Adrenal gland (tissue), 12 donors: ENCODE measurements around the gene NUFIP2. TPM values are rescaled to one million over a fixed set of nuclear protein-coding genes. Genes with fewer than 3 reads are reported as not detected.

Experiments used
- DNase-seq, 7 donors: peaks; one replicate each; pipeline ENCODE4 v3.0.0-alpha.2; 2019 to 2020
- H3K27ac ChIP-seq, 5 donors: fragments of 200-600 bp; sonication (generic) in 4 of 5; 1 replicate in 3 of 5; 2 replicates in 2 of 5; pipeline versions ENCODE4 v1.5.1 to v1.8.0; 2016 to 2020; ENCODE audit warnings: mild to moderate bottlenecking in 1 of 5
- H3K27me3 ChIP-seq: fragments of 200-600 bp; 2 replicates; pipeline ENCODE4 v1.8.0; 2021
- H3K36me3 ChIP-seq, 2 donors: fragments of 200-600 bp; replicated peaks in 1 of 2; 1 replicate in 1 of 2; 2 replicates in 1 of 2; pipeline versions ENCODE4 v1.5.1 to v1.8.0; 2018 to 2022
- H3K4me1 ChIP-seq, 2 donors: fragments of 200-600 bp; replicated peaks in 1 of 2; 1 replicate in 1 of 2; 2 replicates in 1 of 2; pipeline versions ENCODE4 v1.5.1 to v1.8.0; 2018 to 2021
- H3K4me3 ChIP-seq, 4 donors: fragments of 200-600 bp; sonication (generic) in 3 of 4; one replicate each; pipeline ENCODE4 v1.5.1; 2016 to 2018
- H3K9me3 ChIP-seq, 3 donors: fragments of 200-600 bp; sonication (generic) in 1 of 3; replicated peaks in 1 of 3; 1 replicate in 2 of 3; 2 replicates in 1 of 3; pipeline versions ENCODE4 v1.5.1 to v1.8.0; 2016 to 2021
- POLR2A ChIP-seq, 2 donors: fragments of 450-650 bp; IDR thresholded peaks; one replicate each; pipeline ENCODE4 v1.6.1; 2017; ENCODE audit warnings: antibody characterized with exemption in 2 of 2, mild to moderate bottlenecking in 2 of 2, moderate library complexity in 1 of 2
- WGBS, 4 donors: extraction: QIAGEN DNeasy Blood & Tissue Kit in 2 of 4; methylation state at CpG; one replicate each; pipeline versions ENCODE4 v1.1.5 to v1.1.7; 2013 to 2017; 5-methylcytosine and 5-hydroxymethylcytosine counted together
- intact Hi-C, 2 donors: fragments of 100-400 bp; cut with DNase I; formaldehyde crosslinking; loops; one replicate each; pipeline versions ENCODE4 v1.14.1 to v1.15.0; 2022 to 2023
- polyA plus RNA-seq, 3 donors: library from polyadenylated mRNA; stranded (reverse); fragments of 200-250 nt in 2 of 3; fragments of 350-450 nt in 1 of 3; fragmentation: Illumina TruSeq in 1 of 3; extraction: RNeasy Lipid Tissue Mini Kit (QIAGEN cat#74804) in 1 of 3; gene quantifications; one replicate each; pipeline ENCODE4 v1.2.3, GENCODE V29; 2013 to 2014
- total RNA-seq, 9 donors: library from RNA; depleted of rRNA in 4 of 9; stranded (reverse); fragments of >200 nt in 4 of 9; fragments of 120-200 nt in 1 of 9; fragmentation: NEBNext Ultra II Directional in 1 of 9; extraction: Animal tissue kit (Norgen Biotek cat#: 25700) in 1 of 9; gene quantifications; one replicate each; pipeline versions ENCODE4 v1.1.0 to v1.2.4, GENCODE V29; 2013 to 2023
- TF ChIP-seq, protein P1 (sequence below), 6 experiments: fragments of 450-650 bp in 4 of 6; fragments of 200-600 bp in 2 of 6; sonication (generic) in 1 of 6; IDR thresholded peaks; 1 replicate in 5 of 6; 2 replicates in 1 of 6; pipeline versions ENCODE4 v1.5.1 to v1.8.0; 2016 to 2021; ENCODE audit warnings: antibody characterized with exemption in 6 of 6, mild to moderate bottlenecking in 2 of 6, moderate library complexity in 1 of 6
- donor health status: healthy with polysubstance abuse.
- donor health status: Bipolar disorder and iron deficiency.
- donor health status: DM: yes; HTN: yes; CAD: no.
- donor health status: DM: no; HTN: no; CAD: no.
- donor health status: DM: no; HTN: no; CAD: no.
- donor health status: DM: yes; HTN: yes; CAD: no.

NUFIP2 gene
- total and polyA plus RNA-seq, 12 donors: 5.8 to 84.5 (median 44.6) TPM

DNA sequence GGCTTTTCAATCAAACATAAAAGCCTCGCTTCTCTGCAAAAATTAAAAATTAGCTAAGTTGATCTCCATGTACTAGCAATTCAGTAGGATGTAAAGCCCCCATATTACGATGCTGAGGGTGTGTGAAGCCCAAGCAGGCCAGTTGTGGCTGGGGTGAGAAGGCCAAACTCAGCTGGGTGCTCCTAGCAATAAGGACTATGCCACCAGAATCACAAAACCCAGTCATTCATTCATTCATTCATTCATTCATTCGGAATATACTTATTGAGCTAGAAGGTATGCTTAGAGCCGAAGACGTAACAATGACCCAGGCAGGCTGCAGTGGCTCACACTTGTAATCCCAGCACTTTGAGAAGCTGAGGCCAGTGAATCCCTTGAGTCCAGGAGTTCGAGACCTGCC lies 51.2 kb downstream of the NUFIP2 start:
- Histone ChIP-seq H3K36me3 (no peaks in the 10 kb centered on the region), H3K9me3 (no peaks in the 10 kb centered on the region), H3K4me3 (no peak overlapping the region), H3K27me3 (no peaks in the 10 kb centered on the region), H3K4me1 (peaks cover 4 to 25% of the 10 kb centered on the region in 2 donors), H3K27ac (no peak overlapping the region)
- TF ChIP-seq POLR2A (IDR thresholded peaks at IDR 0.05): no peak
- TF ChIP-seq, protein P1, sequence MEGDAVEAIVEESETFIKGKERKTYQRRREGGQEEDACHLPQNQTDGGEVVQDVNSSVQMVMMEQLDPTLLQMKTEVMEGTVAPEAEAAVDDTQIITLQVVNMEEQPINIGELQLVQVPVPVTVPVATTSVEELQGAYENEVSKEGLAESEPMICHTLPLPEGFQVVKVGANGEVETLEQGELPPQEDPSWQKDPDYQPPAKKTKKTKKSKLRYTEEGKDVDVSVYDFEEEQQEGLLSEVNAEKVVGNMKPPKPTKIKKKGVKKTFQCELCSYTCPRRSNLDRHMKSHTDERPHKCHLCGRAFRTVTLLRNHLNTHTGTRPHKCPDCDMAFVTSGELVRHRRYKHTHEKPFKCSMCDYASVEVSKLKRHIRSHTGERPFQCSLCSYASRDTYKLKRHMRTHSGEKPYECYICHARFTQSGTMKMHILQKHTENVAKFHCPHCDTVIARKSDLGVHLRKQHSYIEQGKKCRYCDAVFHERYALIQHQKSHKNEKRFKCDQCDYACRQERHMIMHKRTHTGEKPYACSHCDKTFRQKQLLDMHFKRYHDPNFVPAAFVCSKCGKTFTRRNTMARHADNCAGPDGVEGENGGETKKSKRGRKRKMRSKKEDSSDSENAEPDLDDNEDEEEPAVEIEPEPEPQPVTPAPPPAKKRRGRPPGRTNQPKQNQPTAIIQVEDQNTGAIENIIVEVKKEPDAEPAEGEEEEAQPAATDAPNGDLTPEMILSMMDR (IDR thresholded peaks at IDR 0.05): no peak
- 91 to 100% (median 93%) methylated on average over 5 to 6 of the region's 6 CpGs for WGBS, 4 donors
- intact Hi-C loops: loop anchor here in 1 of 2 donors (10.0 kb wide), 1 partner anchor 52 kb away; the partner anchor contains the start of gene NUFIP2
- DNase-seq: no peak

DNA sequence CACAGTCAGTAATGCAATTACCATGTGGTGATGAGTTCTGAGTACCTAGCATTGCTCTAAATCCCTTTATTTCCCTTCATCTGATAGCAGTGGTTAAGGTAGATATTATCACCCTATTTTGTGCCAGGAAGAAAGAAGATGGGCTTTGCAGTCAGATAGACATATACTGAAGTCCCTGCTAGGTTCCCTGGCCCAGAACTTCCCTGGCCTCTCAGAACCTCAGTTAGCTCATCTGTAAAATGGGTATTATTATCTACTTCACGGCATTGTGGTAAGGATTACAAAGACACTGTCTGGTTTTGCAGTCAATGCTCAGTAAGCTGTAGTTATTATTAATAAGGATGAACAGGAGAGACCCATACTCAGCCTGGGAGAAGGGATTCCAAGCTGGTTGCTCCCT lies 51.9 kb downstream of the NUFIP2 start:
- WGBS, 4 donors: 92 to 94% (median 92%) methylated on average over 1 of the region's 1 CpG
- Histone ChIP-seq H3K27ac (no peak overlapping the region), H3K9me3 (no peaks in the 10 kb centered on the region), H3K36me3 (no peaks in the 10 kb centered on the region), H3K27me3 (no peaks in the 10 kb centered on the region), H3K4me3 (no peak overlapping the region), H3K4me1 (peaks cover 4 to 28% of the 10 kb centered on the region in 2 donors)
- no peak for DNase-seq
- intact Hi-C loops: loop anchor here in 1 of 2 donors (10.0 kb wide), 1 partner anchor 53 kb away; the partner anchor contains the start of gene NUFIP2
- TF ChIP-seq, protein P1 (IDR thresholded peaks at IDR 0.05): no peak
- no peak for TF ChIP-seq POLR2A (IDR thresholded peaks at IDR 0.05)

DNA sequence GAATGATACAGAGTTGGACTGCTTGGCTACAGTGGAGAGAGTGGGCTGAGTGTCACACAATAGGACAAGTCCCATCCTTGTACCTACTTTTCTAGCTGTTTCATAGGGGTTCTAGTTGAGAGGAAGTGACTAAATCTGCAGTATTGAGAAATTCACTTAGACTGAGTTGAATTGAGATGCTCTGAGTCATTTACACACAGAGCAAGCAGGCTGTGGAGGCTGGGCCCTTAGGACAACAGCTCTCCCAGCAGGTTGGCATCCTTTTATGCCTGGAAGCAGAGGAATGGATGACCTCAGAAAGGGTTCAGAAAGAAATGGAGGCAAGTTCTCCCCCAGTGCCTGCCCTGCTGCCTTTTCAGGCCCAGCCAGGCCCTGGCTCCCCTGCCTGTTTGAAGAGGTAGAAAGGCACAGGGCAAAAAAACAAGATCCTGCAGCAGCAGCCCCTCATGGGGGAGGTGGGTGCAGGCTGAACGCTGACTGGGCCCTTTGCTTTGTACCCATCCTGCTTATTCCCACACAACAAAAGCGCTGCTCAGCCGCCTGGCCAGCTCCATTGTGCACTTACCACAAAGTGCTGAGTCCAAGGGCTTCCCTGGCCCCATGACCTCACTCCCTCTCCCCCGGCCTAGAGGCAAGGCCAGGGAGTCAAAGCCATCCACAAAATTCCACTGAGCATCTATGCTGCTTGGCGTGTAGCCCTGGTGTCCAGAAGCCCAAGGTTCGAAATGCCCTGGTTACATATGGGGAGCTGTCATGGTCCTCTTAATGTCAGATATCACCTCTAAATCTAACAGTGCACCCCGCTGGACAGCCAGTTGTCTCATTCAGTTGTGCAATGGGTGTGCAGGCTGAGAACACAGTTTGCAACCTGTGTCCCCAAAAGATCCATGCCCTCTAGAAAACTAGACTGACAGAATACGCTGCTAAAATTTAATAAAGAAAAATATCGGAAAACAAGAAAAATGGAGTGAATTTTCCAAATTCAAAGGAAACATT lies 52.7 kb downstream of the NUFIP2 start:
- Histone ChIP-seq H3K4me3 (no peak overlapping the region), H3K9me3 (no peaks in the 10 kb centered on the region), H3K27me3 (no peaks in the 10 kb centered on the region), H3K36me3 (no peaks in the 10 kb centered on the region), H3K4me1 (peaks cover 4 to 28% of the 10 kb centered on the region in 2 donors), H3K27ac (peak overlapping the region; percentile 40 to 74 (median 57))
- DNase-seq: peak; percentile 45 to 89 (median 87)
- intact Hi-C loops: loop anchor here in 1 of 2 donors (10.0 kb wide), 1 partner anchor 54 kb away; the partner anchor contains the start of gene NUFIP2
- WGBS, 4 donors: 70 to 73% (median 73%) methylated on average over 7 to 9 of the region's 9 CpGs
- TF ChIP-seq POLR2A (IDR thresholded peaks at IDR 0.05): no peak
- TF ChIP-seq, protein P1 (IDR thresholded peaks at IDR 0.05): no peak

DNA sequence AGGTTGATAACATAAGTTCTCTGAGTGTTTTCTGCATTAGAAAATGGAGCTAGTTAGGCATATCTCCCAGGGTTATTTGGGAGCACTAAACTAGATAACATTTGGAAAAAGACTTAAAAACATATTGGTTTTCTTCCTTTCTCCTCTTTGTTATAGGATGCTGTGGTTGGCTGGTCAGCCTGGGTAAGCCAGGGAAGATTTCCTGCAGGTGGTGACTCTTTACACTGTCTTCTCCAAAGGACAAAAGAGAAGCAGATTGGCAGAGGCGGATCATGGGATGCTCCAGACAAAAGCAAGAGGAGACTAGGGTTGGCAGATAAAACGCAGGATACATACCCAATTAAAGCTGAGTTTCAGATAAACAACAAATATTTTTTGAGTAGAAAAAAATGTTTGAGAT lies 53.5 kb downstream of the NUFIP2 start:
- Histone ChIP-seq H3K9me3 (no peaks in the 10 kb centered on the region), H3K27ac (peak overlapping the region in 4 of 5 donors; percentile 45 to 74 (median 61)), H3K36me3 (no peaks in the 10 kb centered on the region), H3K4me1 (peaks cover 4 to 28% of the 10 kb centered on the region in 2 donors), H3K4me3 (no peak overlapping the region), H3K27me3 (no peaks in the 10 kb centered on the region)
- no peak for DNase-seq
- TF ChIP-seq, protein P1 (IDR thresholded peaks at IDR 0.05): no peak
- TF ChIP-seq POLR2A (IDR thresholded peaks at IDR 0.05): no peak
- 48 to 63% (median 59%) methylated on average over 2 of the region's 2 CpGs for WGBS, 4 donors
- intact Hi-C loops: loop anchor here in 1 of 2 donors (10.0 kb wide), 1 partner anchor 54 kb away; the partner anchor contains the start of gene NUFIP2
